Measurements from ENCODE around the gene TOM1L1.

GRCh38 chr17:54864070-54864469, 36.6 kb upstream of the TOM1L1 start:
- TF ChIP-seq, protein P1, sequence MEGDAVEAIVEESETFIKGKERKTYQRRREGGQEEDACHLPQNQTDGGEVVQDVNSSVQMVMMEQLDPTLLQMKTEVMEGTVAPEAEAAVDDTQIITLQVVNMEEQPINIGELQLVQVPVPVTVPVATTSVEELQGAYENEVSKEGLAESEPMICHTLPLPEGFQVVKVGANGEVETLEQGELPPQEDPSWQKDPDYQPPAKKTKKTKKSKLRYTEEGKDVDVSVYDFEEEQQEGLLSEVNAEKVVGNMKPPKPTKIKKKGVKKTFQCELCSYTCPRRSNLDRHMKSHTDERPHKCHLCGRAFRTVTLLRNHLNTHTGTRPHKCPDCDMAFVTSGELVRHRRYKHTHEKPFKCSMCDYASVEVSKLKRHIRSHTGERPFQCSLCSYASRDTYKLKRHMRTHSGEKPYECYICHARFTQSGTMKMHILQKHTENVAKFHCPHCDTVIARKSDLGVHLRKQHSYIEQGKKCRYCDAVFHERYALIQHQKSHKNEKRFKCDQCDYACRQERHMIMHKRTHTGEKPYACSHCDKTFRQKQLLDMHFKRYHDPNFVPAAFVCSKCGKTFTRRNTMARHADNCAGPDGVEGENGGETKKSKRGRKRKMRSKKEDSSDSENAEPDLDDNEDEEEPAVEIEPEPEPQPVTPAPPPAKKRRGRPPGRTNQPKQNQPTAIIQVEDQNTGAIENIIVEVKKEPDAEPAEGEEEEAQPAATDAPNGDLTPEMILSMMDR (IDR thresholded peaks at IDR 0.05) = no peak
- TF ChIP-seq EZH2phosphoT487 (IDR thresholded peaks at IDR 0.05) = no peak
- TF ChIP-seq EZH2 (IDR thresholded peaks at IDR 0.05) = no peak

All from neural progenitor cell (in vitro differentiated cells).